ENCODE results near the gene ALG9.

GRCh38 chr11:111870113-111870512 is 1.3 kb downstream of the ALG9 start:
- TF ChIP-seq MAX (IDR thresholded peaks at IDR 0.05) = no peak
- TF ChIP-seq REST (IDR thresholded peaks at IDR 0.05; ENCODE audit: low read depth) = no peak
- TF ChIP-seq CREB1 (IDR thresholded peaks at IDR 0.05; ENCODE audit: low read depth) = no peak
- no peak for TF ChIP-seq EP300 (IDR thresholded peaks at IDR 0.05; ENCODE audit: borderline replicate concordance)

Measured in Ishikawa (cell line).